Sciatic nerve (tissue), 2 donors: ENCODE results near the gene GBA3. TPM values are rescaled to one million over a fixed set of nuclear protein-coding genes. Genes with fewer than 3 reads are reported as not detected.

Experiments used
- ATAC-seq: fragments of 200-7000 bp; cut with Tn5 transposase; one replicate; pipeline ENCODE4 v1.9.1; 2020; ENCODE audit warnings: mild to moderate bottlenecking, moderate library complexity
- DNase-seq: peaks from one replicate; pipeline ENCODE4 v3.0.0-alpha.2; 2020; ENCODE audit warnings: low spot score
- intact Hi-C: fragments of 100-400 bp; cut with DNase I; formaldehyde crosslinking; loops from one replicate; pipeline ENCODE4 v1.14.2; 2022
- total RNA-seq: library from RNA; stranded (reverse); fragmentation: NEBNext Ultra II Directional; extraction: Animal tissue kit (Norgen Biotek cat#: 25700); gene quantifications from one replicate; pipeline ENCODE4 v1.2.1, GENCODE V29; 2021
- donor health status: DM: no; HTN: no; CAD: no.
- donor health status: DM: no; HTN: no; CAD: no.

The GBA3 gene
- total RNA-seq, 1 donor from 2014 or later, result not detected

DNA sequence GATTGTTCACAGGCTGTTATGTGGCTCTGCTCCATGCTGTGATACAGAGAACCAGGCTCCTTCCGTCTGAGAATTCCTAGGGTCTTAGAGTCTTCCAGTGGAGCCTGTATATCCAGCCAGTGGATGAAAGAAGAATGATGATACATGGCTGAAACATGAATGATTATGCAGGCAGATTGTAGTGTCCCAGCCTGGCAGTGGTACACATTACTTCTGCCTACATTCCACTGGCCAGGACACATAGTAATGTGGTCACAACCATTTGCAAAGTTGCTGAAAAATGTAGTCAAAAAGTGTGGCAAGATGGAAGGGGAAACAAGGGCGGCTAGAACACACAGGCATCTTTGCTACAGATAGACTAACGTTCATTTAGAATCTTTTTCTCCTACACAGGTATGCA is 4.5 kb upstream of the GBA3 start:
- DNase-seq (no peak), ATAC-seq (no peak)
- intact Hi-C loops, result no loop called here

DNA sequence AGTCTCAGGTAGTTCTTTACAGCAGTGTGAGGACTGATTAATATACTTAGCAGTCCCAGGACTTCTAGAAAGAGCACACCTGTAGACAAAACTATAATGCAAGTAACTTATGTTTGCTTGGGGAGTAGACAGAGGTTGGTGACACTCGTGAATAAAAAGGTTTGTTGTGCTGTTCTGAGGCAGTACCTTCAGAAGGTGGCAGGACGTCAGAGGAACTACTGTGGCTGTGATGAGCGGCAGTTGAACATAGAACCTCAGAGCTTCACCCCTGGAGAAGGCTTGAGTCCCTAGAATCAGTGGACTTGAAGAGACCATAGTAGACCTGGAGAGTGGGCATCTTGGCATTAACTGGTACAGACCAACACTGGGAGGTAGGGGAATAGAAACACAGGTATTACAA is 3.3 kb upstream of the GBA3 start:
- intact Hi-C loops, result no loop called here
- DNase-seq (no peak), ATAC-seq (no peak)

DNA sequence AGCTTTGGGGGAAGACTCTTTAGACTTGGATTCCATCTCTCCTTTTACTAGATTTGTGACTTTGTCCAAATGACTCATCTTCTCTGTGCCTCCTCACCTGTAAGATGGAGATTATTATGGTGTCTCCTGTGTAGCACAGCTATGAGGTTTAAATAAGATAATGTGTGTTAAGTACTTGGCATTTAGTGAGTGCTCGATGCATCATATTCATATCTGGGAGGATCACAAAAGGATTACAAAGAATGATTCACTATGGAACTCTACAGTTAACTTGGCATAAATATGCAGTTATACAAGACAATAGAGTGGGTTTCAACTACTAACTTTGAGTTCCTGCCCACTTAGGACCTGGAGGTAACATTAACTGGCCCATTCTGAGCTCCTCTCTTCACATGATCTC is 2.3 kb downstream of the GBA3 start:
- no peak for ATAC-seq
- intact Hi-C loops, result loop anchor here (10.0 kb wide), 2 partner anchors 290 to 910 kb away; no protein-coding TSS in a partner anchor

DNA sequence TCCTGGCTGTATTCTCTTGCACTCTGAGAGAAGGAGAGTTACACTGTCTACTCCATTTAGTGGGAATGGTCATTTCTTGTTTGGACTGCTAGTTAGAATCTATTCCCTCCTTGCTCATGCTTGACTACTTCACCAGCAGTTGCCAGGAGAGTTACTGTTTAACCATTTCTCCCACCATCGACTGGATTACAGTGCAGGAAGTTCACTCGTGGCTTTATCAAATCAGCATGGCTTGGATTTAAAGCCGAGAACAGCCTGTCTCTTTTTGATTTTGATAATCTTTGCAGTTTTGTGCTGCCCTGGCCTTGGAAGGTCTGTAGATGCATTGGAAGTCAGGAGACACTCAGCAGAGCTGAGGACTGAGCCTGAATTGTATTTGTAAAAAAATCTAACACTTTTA is 3.2 kb downstream of the GBA3 start:
- DNase-seq (no peak), ATAC-seq (no peak)
- intact Hi-C loops, result loop anchor here (10.0 kb wide), 2 partner anchors 291 to 911 kb away; no protein-coding TSS in a partner anchor

More for the DNA sequence above, 2.3 kb downstream of the GBA3 start:
- no peak for DNase-seq

DNA sequence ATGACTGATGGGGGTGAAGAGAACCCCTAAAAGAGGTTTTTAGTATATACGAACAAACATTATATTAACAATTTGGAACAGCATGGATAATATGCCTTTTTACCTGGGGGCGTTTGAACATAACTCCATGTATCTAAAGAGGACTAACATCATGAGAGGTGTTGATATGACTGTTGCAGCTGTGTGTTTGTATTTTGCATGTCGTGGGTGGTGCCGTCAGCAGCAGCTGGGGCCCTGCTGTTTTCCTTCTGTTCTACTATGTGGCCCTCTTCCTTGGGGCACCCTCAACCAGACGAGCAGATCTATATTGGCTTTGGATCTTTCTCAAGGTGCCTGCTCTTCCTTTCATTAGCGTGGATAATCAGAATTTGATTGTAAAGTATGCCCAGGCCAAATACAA is 11.2 kb downstream of the GBA3 start:
- intact Hi-C loops, result no loop called here
- DNase-seq (no peak), ATAC-seq (no peak)

DNA sequence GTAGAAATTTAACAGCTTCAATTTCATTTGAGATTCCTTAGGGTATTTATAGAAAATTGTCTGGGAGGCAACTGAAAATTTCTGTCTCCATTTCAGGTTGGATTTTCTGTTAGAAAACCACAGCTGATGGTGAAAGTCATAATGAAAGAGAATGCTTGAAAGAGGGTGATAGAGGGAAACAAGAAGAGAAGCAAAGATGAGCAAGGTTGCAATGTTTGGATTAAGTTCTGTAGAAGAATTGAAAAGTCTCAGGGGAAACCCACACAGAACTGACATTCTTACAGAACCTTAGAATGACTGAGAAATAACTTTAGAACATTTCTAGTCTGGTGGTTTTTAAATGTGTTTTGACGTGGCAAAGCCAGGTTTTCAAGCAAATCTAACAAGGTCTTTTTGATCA is 14.7 kb downstream of the GBA3 start:
- intact Hi-C loops, result no loop called here
- ATAC-seq (no peak), DNase-seq (no peak)

DNA sequence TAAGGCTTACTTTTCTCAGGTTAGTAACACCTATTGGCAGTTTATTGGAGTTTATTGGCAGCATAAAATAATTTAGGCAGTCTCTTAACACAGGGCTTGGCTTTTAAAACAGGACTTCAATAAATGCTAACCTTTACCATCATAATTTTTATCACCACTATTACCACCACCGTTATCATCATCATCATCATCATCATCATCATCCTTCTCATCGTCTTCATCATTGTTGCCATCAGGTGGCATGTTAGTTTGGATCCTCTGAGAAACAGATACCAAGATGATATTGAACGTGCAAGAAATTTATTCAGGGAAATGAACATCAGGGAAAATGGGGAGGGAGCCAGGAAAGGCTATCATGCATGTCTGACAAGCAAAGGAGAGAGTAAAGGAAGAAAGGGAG is 16.2 kb downstream of the GBA3 start:
- DNase-seq (no peak), ATAC-seq (no peak)
- intact Hi-C loops, result no loop called here

DNA sequence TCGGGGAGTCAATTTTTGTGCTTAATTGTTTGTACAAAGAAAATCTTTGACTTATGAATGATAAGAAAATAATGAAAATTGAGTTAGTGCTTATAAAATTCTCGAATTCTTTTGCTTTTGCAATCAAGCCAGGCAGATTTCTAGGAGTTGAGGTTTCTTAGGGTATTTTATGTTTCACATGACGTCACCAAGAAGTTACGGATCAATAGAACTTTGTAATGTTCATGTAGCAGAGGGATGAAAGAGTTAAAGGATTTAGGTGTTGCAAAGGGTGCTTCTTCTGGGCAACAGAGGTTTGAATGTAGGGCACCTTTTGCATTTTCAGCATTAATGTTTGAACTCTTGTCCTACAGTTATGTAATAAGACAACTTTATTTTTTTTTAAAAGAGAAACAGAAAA is 19.4 kb downstream of the GBA3 start:
- intact Hi-C loops, result no loop called here
- no peak for ATAC-seq
- no peak for DNase-seq

DNA sequence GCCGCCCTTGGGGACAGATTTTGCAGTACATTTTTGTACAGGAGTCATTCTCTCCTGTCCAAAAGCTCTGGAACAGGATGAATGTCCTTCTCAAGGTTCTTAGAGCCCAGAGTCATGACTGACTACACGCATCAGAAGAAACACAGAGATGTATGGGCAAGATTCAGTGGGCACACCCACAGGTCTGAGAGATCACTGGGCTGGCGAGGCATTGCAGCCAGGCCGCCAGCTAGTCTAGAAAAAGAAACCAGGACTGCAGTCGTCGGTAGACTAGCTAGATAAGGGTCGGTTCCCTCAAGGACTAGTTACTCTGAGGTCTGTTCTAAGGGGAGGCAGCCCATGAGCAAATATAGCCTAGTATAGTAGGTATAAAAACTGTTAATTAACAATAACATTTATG is 19.8 kb downstream of the GBA3 start:
- intact Hi-C loops, result no loop called here
- DNase-seq, result no peak
- ATAC-seq, result no peak

DNA sequence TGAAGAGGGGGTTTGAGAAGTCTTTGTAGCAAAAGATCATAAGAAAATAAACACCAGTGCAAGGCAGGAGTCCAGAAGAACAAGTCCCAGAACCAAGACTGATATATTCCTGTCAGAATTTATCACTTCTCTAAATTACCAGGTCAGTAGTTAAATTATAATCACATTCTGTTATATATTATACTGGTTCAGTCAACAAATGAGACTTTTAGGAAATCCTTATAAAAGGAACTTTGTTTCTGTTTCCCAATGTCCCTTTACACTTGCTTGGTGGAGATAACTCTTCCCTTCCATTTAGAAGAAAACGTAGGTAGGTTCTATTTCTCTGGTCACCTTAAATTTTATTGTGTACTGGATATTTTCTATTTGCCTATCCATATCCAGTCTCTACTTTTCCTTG is 21.1 kb downstream of the GBA3 start:
- ATAC-seq, result no peak
- no peak for DNase-seq
- intact Hi-C loops, result no loop called here

DNA sequence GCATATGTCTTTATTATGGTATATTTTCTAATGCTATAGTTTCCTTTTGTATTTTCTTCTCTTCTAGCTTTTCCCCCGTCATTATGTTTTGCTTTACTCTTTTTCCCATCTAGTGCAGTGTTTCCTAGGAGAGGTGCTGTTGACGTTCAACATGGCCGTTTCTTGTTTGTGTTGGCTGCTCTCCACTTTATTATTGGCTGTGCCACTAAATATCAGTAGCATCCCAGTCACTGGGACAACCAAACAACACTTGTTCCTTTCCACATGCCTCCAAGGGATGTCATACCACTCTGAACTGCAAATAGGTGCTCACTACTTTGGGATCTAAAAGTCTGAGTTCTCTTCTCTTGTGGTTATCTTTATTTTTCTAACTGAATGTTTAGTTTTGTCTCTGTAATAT is 26.5 kb downstream of the GBA3 start:
- ATAC-seq (no peak), DNase-seq (no peak)
- intact Hi-C loops, result no loop called here

DNA sequence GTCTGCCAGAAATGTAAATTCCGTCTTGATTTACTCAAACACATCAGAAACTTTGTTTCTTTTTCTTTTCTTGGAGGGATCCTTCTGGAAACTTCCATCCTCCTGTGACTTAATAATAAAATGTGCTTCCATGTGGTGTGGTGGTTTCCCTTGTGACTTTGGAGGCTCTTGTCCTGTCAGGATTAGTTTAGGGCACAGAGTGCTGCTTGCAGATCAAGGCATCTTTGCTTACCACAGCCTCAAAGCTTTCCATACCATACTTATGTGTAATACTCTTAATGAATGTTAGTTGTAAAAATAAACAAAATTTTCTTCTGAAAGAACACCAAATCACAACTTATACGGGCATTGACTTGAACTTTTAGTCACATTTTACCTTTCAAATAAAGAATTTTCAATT is 27.4 kb downstream of the GBA3 start:
- intact Hi-C loops, result no loop called here
- ATAC-seq, result no peak
- DNase-seq, result no peak

DNA sequence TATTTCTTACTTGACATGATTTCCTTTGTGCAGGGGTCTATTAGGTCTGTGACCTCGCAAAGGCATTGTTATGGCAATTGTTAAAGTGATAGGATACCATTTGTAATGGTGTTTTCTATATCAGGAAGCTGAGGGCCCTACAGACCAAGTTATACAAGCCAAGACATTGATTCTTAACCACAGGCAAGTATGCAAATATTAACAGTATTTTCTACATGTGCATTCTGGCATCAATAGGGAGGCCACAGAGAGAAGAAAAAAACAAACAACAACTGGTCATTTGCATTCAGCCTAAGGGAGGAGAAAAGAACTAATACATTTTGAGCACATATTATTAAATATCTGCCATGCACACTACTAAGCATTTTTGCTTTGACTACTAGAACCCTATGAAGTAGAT is 28.5 kb downstream of the GBA3 start:
- intact Hi-C loops, result no loop called here
- DNase-seq (no peak), ATAC-seq (no peak)

DNA sequence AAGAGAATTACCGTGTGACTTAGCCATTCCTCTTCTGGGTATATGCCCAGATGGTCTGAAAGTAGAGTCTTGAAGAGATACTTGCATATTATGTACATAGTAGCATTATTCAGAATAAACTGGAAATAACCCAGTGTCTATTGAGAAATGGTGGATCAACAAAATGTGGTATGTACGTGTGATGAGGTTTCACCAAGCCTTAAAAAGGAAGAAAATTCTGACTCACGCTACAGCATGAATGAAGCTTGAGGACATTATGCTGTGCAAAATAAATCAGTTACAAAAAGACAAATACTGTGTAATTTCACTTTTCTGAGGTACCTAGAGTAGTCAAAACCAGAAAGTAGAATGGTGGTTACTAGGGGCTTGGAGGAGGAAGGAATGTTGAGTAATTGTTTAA is 37.3 kb downstream of the GBA3 start:
- DNase-seq, result no peak
- intact Hi-C loops, result no loop called here
- no peak for ATAC-seq

DNA sequence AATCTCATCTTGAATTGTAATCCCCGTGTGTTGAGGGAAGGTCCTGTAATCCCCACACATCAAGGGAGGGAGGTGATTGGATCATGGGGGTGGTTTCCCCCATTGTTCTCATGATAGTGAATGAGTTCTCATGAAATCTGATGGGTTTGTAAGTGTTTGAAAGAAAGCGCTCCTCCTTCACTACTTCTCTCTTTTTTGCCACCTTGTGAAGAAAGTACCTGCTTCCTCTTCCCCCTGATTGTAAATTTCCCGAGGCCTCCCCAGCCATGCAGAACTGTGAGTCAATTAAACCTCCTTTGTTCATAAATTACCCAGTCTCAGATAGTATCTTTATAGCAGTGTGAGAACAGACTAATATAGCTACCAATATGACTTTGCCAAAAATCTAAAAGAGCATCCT is 41.1 kb downstream of the GBA3 start:
- intact Hi-C loops, result no loop called here
- ATAC-seq (no peak), DNase-seq (no peak)

DNA sequence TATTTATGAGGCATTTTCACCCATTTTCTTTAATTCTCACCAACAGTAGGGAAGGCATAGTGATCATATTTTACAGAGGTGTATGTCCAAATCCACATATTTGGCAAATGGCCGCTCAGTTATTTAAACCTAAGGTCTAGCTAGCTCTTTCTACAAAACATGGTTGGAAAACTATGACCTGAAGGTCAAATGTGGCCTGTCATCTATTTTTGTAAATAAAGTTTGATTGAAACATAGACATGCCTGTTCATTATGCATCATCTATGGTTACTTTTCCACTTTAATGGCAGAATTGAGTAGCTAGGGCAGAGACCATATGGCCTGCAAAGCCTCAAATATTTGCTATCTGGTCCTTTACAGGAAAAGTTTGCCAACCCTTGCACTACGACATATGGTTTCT is 44.2 kb downstream of the GBA3 start:
- intact Hi-C loops, result loop anchor here (2.0 kb wide), 1 partner anchor 680 kb away; no protein-coding TSS in a partner anchor
- ATAC-seq (no peak), DNase-seq (no peak)

DNA sequence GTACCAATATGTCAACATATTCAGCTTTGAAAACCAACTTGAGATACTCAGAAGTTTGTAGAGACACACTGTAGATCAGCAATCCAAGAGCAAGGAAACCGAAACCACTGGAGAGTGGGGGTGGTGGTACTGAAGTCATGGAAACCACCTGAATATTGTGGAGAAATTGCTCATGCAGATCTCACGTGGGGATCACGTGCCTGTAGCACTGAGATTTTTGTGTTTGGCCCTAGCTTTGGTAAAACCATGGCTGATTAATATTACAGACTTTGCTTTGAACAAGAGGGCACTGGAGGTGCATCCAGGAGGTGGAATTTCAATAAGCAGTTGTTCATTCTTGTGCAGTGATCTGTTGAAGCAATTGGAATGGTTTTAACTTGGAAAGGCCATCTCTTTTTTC is 47.2 kb downstream of the GBA3 start:
- ATAC-seq (no peak), DNase-seq (no peak)
- intact Hi-C loops, result no loop called here

DNA sequence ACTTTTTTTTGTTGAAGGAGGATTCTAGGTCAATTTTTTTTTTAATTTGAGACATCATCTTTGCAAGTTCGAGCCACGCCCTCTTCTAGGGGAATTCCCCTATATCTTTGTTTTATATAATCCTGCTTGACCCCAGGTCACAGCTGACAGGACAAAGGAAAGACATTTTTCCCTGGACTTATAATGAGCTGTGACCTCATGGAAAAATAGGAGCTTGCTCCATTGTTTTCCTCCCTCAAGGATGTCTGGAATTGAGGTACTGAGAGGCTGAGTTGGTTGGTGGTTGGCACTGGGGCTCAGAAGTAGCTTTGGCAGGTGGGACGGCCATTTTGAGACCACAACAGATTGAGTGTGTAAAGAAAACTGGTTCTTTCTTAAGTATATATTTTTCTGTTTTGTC is 49.0 kb downstream of the GBA3 start:
- intact Hi-C loops, result no loop called here
- DNase-seq (no peak), ATAC-seq (no peak)

DNA sequence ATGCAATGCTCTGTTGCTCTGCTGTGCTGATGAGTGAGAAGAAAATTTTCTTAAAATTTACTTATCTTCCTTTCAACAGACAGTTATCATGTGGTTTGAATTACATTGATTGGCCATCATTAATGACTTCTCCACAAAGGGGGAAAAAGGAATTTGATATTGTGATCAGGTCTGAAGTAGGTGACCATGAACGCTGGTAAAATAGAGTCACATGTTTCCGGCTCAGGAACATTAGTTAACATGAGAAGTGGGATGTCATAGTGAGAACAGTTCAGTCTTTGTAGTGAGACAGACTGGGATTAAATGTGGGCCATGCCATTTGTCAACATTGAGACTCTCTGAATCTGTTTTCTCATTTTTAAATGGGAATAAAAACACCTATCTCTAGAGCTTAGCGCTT is 50.6 kb downstream of the GBA3 start:
- DNase-seq, result no peak
- no peak for ATAC-seq
- intact Hi-C loops, result no loop called here

DNA sequence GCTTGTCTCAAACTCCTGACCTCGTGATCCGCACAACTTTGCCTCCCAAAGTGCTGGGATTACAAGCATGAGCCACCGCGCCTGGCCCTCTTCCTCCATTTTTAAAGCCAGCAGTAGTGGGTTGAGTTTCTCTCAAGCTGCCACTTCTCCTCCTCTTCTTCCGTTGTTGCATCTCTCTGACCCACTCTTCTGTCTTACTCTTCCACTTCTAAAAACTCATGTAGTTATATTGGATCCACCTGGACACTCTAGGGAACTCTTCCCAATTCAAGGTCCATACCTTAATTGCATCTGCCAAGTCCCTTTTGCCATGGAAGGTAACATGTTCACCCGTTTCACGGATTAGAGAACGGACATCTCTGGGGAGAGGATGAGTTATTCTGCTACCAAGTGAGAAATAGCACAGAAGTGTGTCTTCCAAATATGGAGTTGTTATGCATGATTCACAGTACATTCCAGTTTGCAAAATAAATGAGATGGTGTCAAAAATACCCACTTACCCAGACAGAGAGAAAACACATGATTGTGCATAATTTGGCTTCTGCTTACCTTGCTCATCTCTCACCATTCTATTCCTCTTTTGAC is 51.8 kb downstream of the GBA3 start:
- intact Hi-C loops, result no loop called here
- ATAC-seq (no peak), DNase-seq (no peak)

DNA sequence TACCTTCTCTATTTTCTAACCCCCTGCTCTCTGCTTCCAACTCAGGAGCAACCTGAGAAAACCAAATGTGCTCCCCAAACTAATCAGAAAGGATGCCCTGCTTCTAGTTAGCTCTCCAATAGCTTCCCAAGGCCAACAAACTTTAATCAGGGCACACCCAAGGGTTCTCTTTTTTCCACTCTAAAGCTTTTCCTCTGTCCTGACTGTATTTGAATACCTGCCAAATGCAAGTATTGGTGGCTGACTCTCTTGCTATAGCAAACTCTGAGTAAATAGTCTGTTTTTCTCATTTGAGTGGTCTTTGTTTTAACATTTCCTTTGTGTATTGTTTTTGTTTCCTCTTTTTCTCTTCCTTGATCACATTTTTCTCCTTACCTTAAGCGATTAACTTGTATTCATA is 52.5 kb downstream of the GBA3 start:
- intact Hi-C loops, result no loop called here
- no peak for ATAC-seq
- no peak for DNase-seq

DNA sequence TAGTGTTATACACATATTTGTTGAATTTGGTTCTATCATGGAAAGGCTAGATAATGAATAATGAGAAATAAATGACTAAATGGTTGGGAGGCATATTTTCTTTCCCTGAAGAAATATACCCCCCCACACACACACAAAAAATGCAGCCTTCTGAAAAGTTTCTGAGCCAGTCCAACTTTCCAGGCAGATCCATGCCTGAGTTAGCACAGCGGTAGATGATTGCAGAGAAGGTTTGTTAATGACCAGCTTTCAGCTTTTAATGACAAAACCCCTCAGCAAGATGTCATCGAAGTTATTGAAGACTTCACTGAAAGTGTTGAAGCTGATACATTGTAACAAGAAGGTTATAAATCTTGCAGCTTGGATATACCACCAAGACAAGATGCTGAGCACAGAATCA is 61.4 kb downstream of the GBA3 start:
- intact Hi-C loops, result no loop called here

More for the DNA sequence above, 61.4 kb downstream of the GBA3 start:
- ATAC-seq (no peak), DNase-seq (no peak)
